ENCODE results near the gene ARID5A. TPM values are rescaled to one million over a fixed set of nuclear protein-coding genes. Genes with fewer than 3 reads are reported as not detected.
"Not testable (repeated sequence)": the region's sequence is repeated elsewhere in the genome, so short reads cannot be mapped to it uniquely, and the experiment has no call there.

Gene ARID5A
- polyA plus RNA-seq, 4 donors = 2.9 to 15.2 (median 7.8) TPM

- no peak overlapping the region for H3K4me3 ChIP-seq (ENCODE audit: low read depth in 1 of 3, low read length in 3 of 3)
- 77 to 81% (median 77%) methylated on average over 12 of the region's 12 CpGs for WGBS, 3 donors
- H3K4me1 ChIP-seq (ENCODE audit: control insufficient read depth in 3 of 3, insufficient read depth in 2 of 3, low read depth in 1 of 3, low read length in 2 of 3) = peaks cover 0 to 13% (median 8%) of the 10 kb centered on the region in 3 donors
- FAIRE-seq = no peak
- peaks cover 0 to 13% of the 10 kb centered on the region in 2 donors for H3K9me3 ChIP-seq (ENCODE audit: control insufficient read depth in 2 of 2, insufficient read depth in 1 of 2, low read depth in 1 of 2, low read length in 1 of 2)
- DNase-seq = no peak
- peaks cover 0 to 18% (median 3%) of the 10 kb centered on the region in 3 donors for H3K27me3 ChIP-seq (ENCODE audit: control insufficient read depth in 3 of 3, insufficient read depth in 3 of 3, low read length in 3 of 3)
- H3K36me3 ChIP-seq (ENCODE audit: control insufficient read depth in 3 of 3, insufficient read depth in 2 of 3, low read depth in 1 of 3, low read length in 3 of 3) = peaks cover 0 to 2% (median 0%) of the 10 kb centered on the region in 3 donors
- no peak overlapping the region for H3K27ac ChIP-seq (ENCODE audit: low read depth in 1 of 3, low read length in 2 of 3)
These were observed 38.5 kb upstream of the ARID5A start for GRCh38 chr2:96498021-96498431.

- not testable (repeated sequence) for H3K27ac ChIP-seq (ENCODE audit: low read depth in 1 of 3, low read length in 2 of 3); H3K36me3 ChIP-seq (ENCODE audit: control insufficient read depth in 3 of 3, insufficient read depth in 2 of 3, low read depth in 1 of 3, low read length in 3 of 3); DNase-seq; H3K4me3 ChIP-seq (ENCODE audit: low read depth in 1 of 3, low read length in 3 of 3); FAIRE-seq
- Histone ChIP-seq H3K4me1 (ENCODE audit: control insufficient read depth in 3 of 3, insufficient read depth in 2 of 3, low read depth in 1 of 3, low read length in 2 of 3) (peaks cover 0 to 19% (median 8%) of the 10 kb centered on the region in 3 donors), H3K9me3 (ENCODE audit: control insufficient read depth in 2 of 2, insufficient read depth in 1 of 2, low read depth in 1 of 2, low read length in 1 of 2) (peaks cover 0 to 13% of the 10 kb centered on the region in 2 donors), H3K27me3 (ENCODE audit: control insufficient read depth in 3 of 3, insufficient read depth in 3 of 3, low read length in 3 of 3) (peaks cover 0 to 17% (median 3%) of the 10 kb centered on the region in 3 donors)
- WGBS, 3 donors = 89 to 97% (median 97%) methylated on average over 6 of the region's 6 CpGs
These were observed 37.9 kb upstream of the ARID5A start for GRCh38 chr2:96498611-96499010.

- Histone ChIP-seq H3K27me3 (ENCODE audit: control insufficient read depth in 3 of 3, insufficient read depth in 3 of 3, low read length in 3 of 3) (peaks cover 0 to 17% (median 3%) of the 10 kb centered on the region in 3 donors), H3K36me3 (ENCODE audit: control insufficient read depth in 3 of 3, insufficient read depth in 2 of 3, low read depth in 1 of 3, low read length in 3 of 3) (peaks cover 0 to 2% (median 0%) of the 10 kb centered on the region in 3 donors), H3K27ac (ENCODE audit: low read depth in 1 of 3, low read length in 2 of 3) (no peak overlapping the region), H3K4me3 (ENCODE audit: low read depth in 1 of 3, low read length in 3 of 3) (no peak overlapping the region), H3K4me1 (ENCODE audit: control insufficient read depth in 3 of 3, insufficient read depth in 2 of 3, low read depth in 1 of 3, low read length in 2 of 3) (peaks cover 0 to 21% (median 8%) of the 10 kb centered on the region in 3 donors), H3K9me3 (ENCODE audit: control insufficient read depth in 2 of 2, insufficient read depth in 1 of 2, low read depth in 1 of 2, low read length in 1 of 2) (peaks cover 0 to 13% of the 10 kb centered on the region in 2 donors)
- 90 to 92% (median 91%) methylated on average over 14 to 15 of the region's 15 CpGs for WGBS, 3 donors
- FAIRE-seq = no peak
- DNase-seq = no peak
These were observed 37.2 kb upstream of the ARID5A start for GRCh38 chr2:96499061-96499960.

- H3K27me3 ChIP-seq (ENCODE audit: control insufficient read depth in 3 of 3, insufficient read depth in 3 of 3, low read length in 3 of 3) = peaks cover 0 to 17% (median 3%) of the 10 kb centered on the region in 3 donors
- WGBS, 3 donors = 53 to 85% (median 76%) methylated on average over 59 to 64 of the region's 64 CpGs
- DNase-seq = no peak
These were observed 36.0 kb upstream of the ARID5A start for GRCh38 chr2:96500385-96501066.

GRCh38 chr2:96501471-96501874 is 35.1 kb upstream of the ARID5A start:
- Histone ChIP-seq H3K9me3 (ENCODE audit: control insufficient read depth in 2 of 2, insufficient read depth in 1 of 2, low read depth in 1 of 2, low read length in 1 of 2) (no peaks in the 10 kb centered on the region), H3K4me3 (ENCODE audit: low read depth in 1 of 3, low read length in 3 of 3) (no peak overlapping the region), H3K4me1 (ENCODE audit: control insufficient read depth in 3 of 3, insufficient read depth in 2 of 3, low read depth in 1 of 3, low read length in 2 of 3) (peaks cover 0 to 38% (median 8%) of the 10 kb centered on the region in 3 donors), H3K36me3 (ENCODE audit: control insufficient read depth in 3 of 3, insufficient read depth in 2 of 3, low read depth in 1 of 3, low read length in 3 of 3) (peaks cover 0 to 2% (median 0%) of the 10 kb centered on the region in 3 donors), H3K27ac (ENCODE audit: low read depth in 1 of 3, low read length in 2 of 3) (peak overlapping the region in 1 of 3 donors; percentile 80), H3K27me3 (ENCODE audit: control insufficient read depth in 3 of 3, insufficient read depth in 3 of 3, low read length in 3 of 3) (peaks cover 0 to 17% (median 3%) of the 10 kb centered on the region in 3 donors)
- 30 to 68% (median 35%) methylated on average over 2 of the region's 2 CpGs for WGBS, 3 donors
- no peak for DNase-seq
- no peak for FAIRE-seq

More at GRCh38 chr2:96500385-96501066, 36.0 kb upstream of the ARID5A start:
- no peak overlapping the region for H3K27ac ChIP-seq (ENCODE audit: low read depth in 1 of 3, low read length in 2 of 3)
- H3K4me3 ChIP-seq (ENCODE audit: low read depth in 1 of 3, low read length in 3 of 3) = no peak overlapping the region
- H3K9me3 ChIP-seq (ENCODE audit: control insufficient read depth in 2 of 2, insufficient read depth in 1 of 2, low read depth in 1 of 2, low read length in 1 of 2) = peaks cover 0 to 4% of the 10 kb centered on the region in 2 donors
- no peak for FAIRE-seq
- peaks cover 0 to 28% (median 8%) of the 10 kb centered on the region in 3 donors for H3K4me1 ChIP-seq (ENCODE audit: control insufficient read depth in 3 of 3, insufficient read depth in 2 of 3, low read depth in 1 of 3, low read length in 2 of 3)
- H3K36me3 ChIP-seq (ENCODE audit: control insufficient read depth in 3 of 3, insufficient read depth in 2 of 3, low read depth in 1 of 3, low read length in 3 of 3) = peaks cover 0 to 2% (median 0%) of the 10 kb centered on the region in 3 donors

- no peak for FAIRE-seq
- 51 to 76% (median 71%) methylated on average over 16 of the region's 16 CpGs for WGBS, 3 donors
- H3K27ac ChIP-seq (ENCODE audit: low read depth in 1 of 3, low read length in 2 of 3) = peak overlapping the region in 1 of 3 donors; percentile 80
These were observed 34.4 kb upstream of the ARID5A start for GRCh38 chr2:96501886-96502810.

GRCh38 chr2:96502891-96503636 is 33.5 kb upstream of the ARID5A start:
- H3K4me1 ChIP-seq (ENCODE audit: control insufficient read depth in 3 of 3, insufficient read depth in 2 of 3, low read depth in 1 of 3, low read length in 2 of 3) = peaks cover 0 to 43% (median 8%) of the 10 kb centered on the region in 3 donors

More at GRCh38 chr2:96501886-96502810, 34.4 kb upstream of the ARID5A start:
- Histone ChIP-seq H3K36me3 (ENCODE audit: control insufficient read depth in 3 of 3, insufficient read depth in 2 of 3, low read depth in 1 of 3, low read length in 3 of 3) (peaks cover 0 to under 1% (median 0%) of the 10 kb centered on the region in 3 donors), H3K4me3 (ENCODE audit: low read depth in 1 of 3, low read length in 3 of 3) (no peak overlapping the region), H3K4me1 (ENCODE audit: control insufficient read depth in 3 of 3, insufficient read depth in 2 of 3, low read depth in 1 of 3, low read length in 2 of 3) (peaks cover 0 to 40% (median 8%) of the 10 kb centered on the region in 3 donors), H3K27me3 (ENCODE audit: control insufficient read depth in 3 of 3, insufficient read depth in 3 of 3, low read length in 3 of 3) (peaks cover 0 to 17% (median 3%) of the 10 kb centered on the region in 3 donors), H3K9me3 (ENCODE audit: control insufficient read depth in 2 of 2, insufficient read depth in 1 of 2, low read depth in 1 of 2, low read length in 1 of 2) (no peaks in the 10 kb centered on the region)
- peak; percentile 53 to 75 for DNase-seq

More at GRCh38 chr2:96502891-96503636, 33.5 kb upstream of the ARID5A start:
- no peaks in the 10 kb centered on the region for H3K9me3 ChIP-seq (ENCODE audit: control insufficient read depth in 2 of 2, insufficient read depth in 1 of 2, low read depth in 1 of 2, low read length in 1 of 2)
- WGBS, 3 donors = 63 to 75% (median 72%) methylated on average over 13 of the region's 13 CpGs
- no peak for FAIRE-seq
- no peak overlapping the region for H3K4me3 ChIP-seq (ENCODE audit: low read depth in 1 of 3, low read length in 3 of 3)
- DNase-seq = peak in 1 of 2 donors; percentile 50
- H3K36me3 ChIP-seq (ENCODE audit: control insufficient read depth in 3 of 3, insufficient read depth in 2 of 3, low read depth in 1 of 3, low read length in 3 of 3) = no peaks in the 10 kb centered on the region
- H3K27ac ChIP-seq (ENCODE audit: low read depth in 1 of 3, low read length in 2 of 3) = no peak overlapping the region
- peaks cover 0 to 17% (median 3%) of the 10 kb centered on the region in 3 donors for H3K27me3 ChIP-seq (ENCODE audit: control insufficient read depth in 3 of 3, insufficient read depth in 3 of 3, low read length in 3 of 3)
